Measurements from ENCODE around the gene USP13. TPM values are rescaled to one million over a fixed set of nuclear protein-coding genes. Genes with fewer than 3 reads are reported as not detected.

USP13 gene
- total and polyA plus RNA-seq, 2 of the 13 experiments (the other 11 are each of a cell fraction or from before 2014, with no cell fraction given): 15.9 to 36.7 TPM

DNA sequence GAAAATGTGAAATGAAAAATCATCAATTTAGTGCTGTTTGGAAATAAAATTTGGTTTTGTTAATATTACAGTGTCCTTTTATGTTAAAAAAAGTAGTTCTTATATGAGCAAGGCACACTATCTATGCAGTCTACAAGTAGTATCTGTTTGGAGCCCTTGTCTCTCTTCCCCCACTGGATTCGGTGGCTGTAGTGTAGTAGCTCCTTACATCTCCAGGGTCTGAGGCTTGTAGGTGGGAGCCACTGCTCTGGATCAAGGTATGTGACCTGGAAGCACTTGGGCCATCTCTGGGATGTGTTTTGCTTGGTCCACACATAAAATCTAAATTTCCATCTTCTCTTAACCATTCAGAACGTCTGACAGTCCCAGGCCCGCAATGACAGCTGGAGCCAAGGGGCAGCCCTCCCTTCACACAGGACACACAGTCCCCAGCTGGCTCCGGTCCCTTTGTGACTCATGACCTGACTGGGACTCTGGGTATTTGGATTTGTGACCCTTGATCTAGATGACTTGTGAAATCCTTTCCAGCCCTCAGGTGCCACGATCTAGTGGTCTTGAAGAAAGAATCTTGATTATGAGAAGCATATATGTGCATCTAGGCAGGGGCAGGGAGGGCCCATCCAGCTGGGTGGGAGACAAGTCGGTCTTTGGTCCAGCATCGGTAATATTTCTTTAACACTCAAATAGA is 80.0 kb downstream of the USP13 start (continued):
- TF ChIP-seq, protein P1, sequence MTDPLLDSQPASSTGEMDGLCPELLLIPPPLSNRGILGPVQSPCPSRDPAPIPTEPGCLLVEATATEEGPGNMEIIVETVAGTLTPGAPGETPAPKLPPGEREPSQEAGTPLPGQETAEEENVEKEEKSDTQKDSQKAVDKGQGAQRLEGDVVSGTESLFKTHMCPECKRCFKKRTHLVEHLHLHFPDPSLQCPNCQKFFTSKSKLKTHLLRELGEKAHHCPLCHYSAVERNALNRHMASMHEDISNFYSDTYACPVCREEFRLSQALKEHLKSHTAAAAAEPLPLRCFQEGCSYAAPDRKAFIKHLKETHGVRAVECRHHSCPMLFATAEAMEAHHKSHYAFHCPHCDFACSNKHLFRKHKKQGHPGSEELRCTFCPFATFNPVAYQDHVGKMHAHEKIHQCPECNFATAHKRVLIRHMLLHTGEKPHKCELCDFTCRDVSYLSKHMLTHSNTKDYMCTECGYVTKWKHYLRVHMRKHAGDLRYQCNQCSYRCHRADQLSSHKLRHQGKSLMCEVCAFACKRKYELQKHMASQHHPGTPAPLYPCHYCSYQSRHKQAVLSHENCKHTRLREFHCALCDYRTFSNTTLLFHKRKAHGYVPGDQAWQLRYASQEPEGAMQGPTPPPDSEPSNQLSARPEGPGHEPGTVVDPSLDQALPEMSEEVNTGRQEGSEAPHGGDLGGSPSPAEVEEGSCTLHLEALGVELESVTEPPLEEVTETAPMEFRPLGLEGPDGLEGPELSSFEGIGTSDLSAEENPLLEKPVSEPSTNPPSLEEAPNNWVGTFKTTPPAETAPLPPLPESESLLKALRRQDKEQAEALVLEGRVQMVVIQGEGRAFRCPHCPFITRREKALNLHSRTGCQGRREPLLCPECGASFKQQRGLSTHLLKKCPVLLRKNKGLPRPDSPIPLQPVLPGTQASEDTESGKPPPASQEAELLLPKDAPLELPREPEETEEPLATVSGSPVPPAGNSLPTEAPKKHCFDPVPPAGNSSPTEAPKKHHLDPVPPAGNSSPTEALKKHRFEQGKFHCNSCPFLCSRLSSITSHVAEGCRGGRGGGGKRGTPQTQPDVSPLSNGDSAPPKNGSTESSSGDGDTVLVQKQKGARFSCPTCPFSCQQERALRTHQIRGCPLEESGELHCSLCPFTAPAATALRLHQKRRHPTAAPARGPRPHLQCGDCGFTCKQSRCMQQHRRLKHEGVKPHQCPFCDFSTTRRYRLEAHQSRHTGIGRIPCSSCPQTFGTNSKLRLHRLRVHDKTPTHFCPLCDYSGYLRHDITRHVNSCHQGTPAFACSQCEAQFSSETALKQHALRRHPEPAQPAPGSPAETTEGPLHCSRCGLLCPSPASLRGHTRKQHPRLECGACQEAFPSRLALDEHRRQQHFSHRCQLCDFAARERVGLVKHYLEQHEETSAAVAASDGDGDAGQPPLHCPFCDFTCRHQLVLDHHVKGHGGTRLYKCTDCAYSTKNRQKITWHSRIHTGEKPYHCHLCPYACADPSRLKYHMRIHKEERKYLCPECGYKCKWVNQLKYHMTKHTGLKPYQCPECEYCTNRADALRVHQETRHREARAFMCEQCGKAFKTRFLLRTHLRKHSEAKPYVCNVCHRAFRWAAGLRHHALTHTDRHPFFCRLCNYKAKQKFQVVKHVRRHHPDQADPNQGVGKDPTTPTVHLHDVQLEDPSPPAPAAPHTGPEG (CRISPR knock-in tag; IDR thresholded peaks at IDR 0.05): no peak
- TF ChIP-seq ONECUT2 (CRISPR knock-in tag; IDR thresholded peaks at IDR 0.05) (no peak), GTF3A (CRISPR knock-in tag; conservative IDR thresholded peaks at IDR 0.05) (no peak), JDP2 (CRISPR knock-in tag; IDR thresholded peaks at IDR 0.05; ENCODE audit: borderline replicate concordance) (no peak), TEAD3 (CRISPR knock-in tag; optimal IDR thresholded peaks at IDR 0.05; ENCODE audit: borderline replicate concordance) (peak; percentile 82), NAIF1 (CRISPR knock-in tag; IDR thresholded peaks at IDR 0.05; ENCODE audit: borderline replicate concordance) (no peak), FOSL2 (CRISPR knock-in tag; IDR thresholded peaks at IDR 0.05) (peak; percentile 99), GFI1 (CRISPR knock-in tag; IDR thresholded peaks at IDR 0.05; ENCODE audit: borderline replicate concordance) (peak; percentile 60), ZNF772 (CRISPR knock-in tag; IDR thresholded peaks at IDR 0.05) (no peak), MBD4 (IDR thresholded peaks at IDR 0.05; ENCODE audit: borderline replicate concordance, low read length) (no peak), RBFOX2 (IDR thresholded peaks at IDR 0.05; ENCODE audit: low read depth, low read length) (no peak), HES4 (CRISPR knock-in tag; IDR thresholded peaks at IDR 0.05; ENCODE audit: borderline replicate concordance) (no peak), MED1 (CRISPR knock-in tag; IDR thresholded peaks at IDR 0.05) (peak; percentile 83), BHLHE40 (IDR thresholded peaks at IDR 0.05; ENCODE audit: low read length) (no peak), ZNF556 (CRISPR knock-in tag; IDR thresholded peaks at IDR 0.05; ENCODE audit: borderline replicate concordance) (no peak), HOXA3 (CRISPR knock-in tag; IDR thresholded peaks at IDR 0.05) (peak; percentile 34; the same call in 1 of the 2 replicates), CEBPB (IDR thresholded peaks at IDR 0.05; ENCODE audit: borderline replicate concordance, low read depth, low read length) (peak; percentile 75; the same call in 1 of the 2 replicates)
- TF ChIP-seq, protein P2, sequence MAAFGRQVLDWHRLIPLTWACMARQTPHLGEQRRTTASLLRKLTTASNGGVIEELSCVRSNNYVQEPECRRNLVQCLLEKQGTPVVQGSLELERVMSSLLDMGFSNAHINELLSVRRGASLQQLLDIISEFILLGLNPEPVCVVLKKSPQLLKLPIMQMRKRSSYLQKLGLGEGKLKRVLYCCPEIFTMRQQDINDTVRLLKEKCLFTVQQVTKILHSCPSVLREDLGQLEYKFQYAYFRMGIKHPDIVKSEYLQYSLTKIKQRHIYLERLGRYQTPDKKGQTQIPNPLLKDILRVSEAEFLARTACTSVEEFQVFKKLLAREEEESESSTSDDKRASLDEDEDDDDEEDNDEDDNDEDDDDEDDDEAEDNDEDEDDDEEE (CRISPR knock-in tag; IDR thresholded peaks at IDR 0.05): no peak
- TF ChIP-seq, protein P3, sequence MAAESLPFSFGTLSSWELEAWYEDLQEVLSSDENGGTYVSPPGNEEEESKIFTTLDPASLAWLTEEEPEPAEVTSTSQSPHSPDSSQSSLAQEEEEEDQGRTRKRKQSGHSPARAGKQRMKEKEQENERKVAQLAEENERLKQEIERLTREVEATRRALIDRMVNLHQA (CRISPR knock-in tag; IDR thresholded peaks at IDR 0.05): no peak
- TF ChIP-seq, protein P4, sequence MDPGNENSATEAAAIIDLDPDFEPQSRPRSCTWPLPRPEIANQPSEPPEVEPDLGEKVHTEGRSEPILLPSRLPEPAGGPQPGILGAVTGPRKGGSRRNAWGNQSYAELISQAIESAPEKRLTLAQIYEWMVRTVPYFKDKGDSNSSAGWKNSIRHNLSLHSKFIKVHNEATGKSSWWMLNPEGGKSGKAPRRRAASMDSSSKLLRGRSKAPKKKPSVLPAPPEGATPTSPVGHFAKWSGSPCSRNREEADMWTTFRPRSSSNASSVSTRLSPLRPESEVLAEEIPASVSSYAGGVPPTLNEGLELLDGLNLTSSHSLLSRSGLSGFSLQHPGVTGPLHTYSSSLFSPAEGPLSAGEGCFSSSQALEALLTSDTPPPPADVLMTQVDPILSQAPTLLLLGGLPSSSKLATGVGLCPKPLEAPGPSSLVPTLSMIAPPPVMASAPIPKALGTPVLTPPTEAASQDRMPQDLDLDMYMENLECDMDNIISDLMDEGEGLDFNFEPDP (CRISPR knock-in tag; conservative IDR thresholded peaks at IDR 0.05): no peak
- TF ChIP-seq, protein P5, sequence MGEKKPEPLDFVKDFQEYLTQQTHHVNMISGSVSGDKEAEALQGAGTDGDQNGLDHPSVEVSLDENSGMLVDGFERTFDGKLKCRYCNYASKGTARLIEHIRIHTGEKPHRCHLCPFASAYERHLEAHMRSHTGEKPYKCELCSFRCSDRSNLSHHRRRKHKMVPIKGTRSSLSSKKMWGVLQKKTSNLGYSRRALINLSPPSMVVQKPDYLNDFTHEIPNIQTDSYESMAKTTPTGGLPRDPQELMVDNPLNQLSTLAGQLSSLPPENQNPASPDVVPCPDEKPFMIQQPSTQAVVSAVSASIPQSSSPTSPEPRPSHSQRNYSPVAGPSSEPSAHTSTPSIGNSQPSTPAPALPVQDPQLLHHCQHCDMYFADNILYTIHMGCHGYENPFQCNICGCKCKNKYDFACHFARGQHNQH (CRISPR knock-in tag; IDR thresholded peaks at IDR 0.05): peak; percentile 41; the same call in 1 of the 2 replicates

Data from HepG2 (cell line).